Measurements from ENCODE around the gene HOXB6. TPM values are rescaled to one million over a fixed set of nuclear protein-coding genes. Genes with fewer than 3 reads are reported as not detected.

Gene HOXB6
- polyA plus RNA-seq, 2 of the 4 experiments (the other 2 are of a cell fraction): 10.2 to 14.7 TPM

GRCh38 chr17:48579760-48580554 lies 24.8 kb downstream of the HOXB6 start:
- ATAC-seq: no peak
- no peak overlapping the region for H3K4me3 ChIP-seq

GRCh38 chr17:48579471-48579759 lies 25.4 kb downstream of the HOXB6 start:
- no peak for DNase-seq (ENCODE audit: low read depth in 1 of 2, low spot score in 1 of 2)
- Histone ChIP-seq H3K4me2 (no peak overlapping the region), H3K9me3 (no peaks in the 10 kb centered on the region), H3K4me3 (no peak overlapping the region), H3K27ac (no peak overlapping the region), H3K4me1 (peaks cover 19% of the 10 kb centered on the region)
- ChIA-PET POLR2A (no interaction called here), CTCF (no interaction called here)
- no peak for FAIRE-seq
- TF ChIP-seq ZFP36 (IDR thresholded peaks at IDR 0.05; ENCODE audit: borderline replicate concordance, partially characterized antibody) (no peak), GATA3 (IDR thresholded peaks at IDR 0.05; ENCODE audit: borderline replicate concordance) (no peak), EHF (CRISPR knock-in tag; IDR thresholded peaks at IDR 0.05) (no peak), TFCP2L1 (CRISPR knock-in tag; IDR thresholded peaks at IDR 0.05) (no peak), PHF8 (IDR thresholded peaks at IDR 0.05; ENCODE audit: borderline replicate concordance, low read depth) (no peak), RCOR1 (IDR thresholded peaks at IDR 0.05; ENCODE audit: low read depth, low read length) (no peak), CBX8 (IDR thresholded peaks at IDR 0.05) (no peak), RFX5 (IDR thresholded peaks at IDR 0.05) (no peak), CHD2 (IDR thresholded peaks at IDR 0.05; ENCODE audit: low read length, partially characterized antibody) (no peak), CTCF (IDR thresholded peaks at IDR 0.05) (no peak), HOXA7 (CRISPR knock-in tag; IDR thresholded peaks at IDR 0.05) (no peak), MYC (IDR thresholded peaks at IDR 0.05; ENCODE audit: borderline replicate concordance, low read length) (no peak), CHD4 (IDR thresholded peaks at IDR 0.05; ENCODE audit: borderline replicate concordance) (no peak), HOXB5 (CRISPR knock-in tag; IDR thresholded peaks at IDR 0.05) (no peak), PBX3 (IDR thresholded peaks at IDR 0.05) (no peak), REST (IDR thresholded peaks at IDR 0.05) (no peak)
- no peak for ATAC-seq
- 81% methylated on average over 7 of the region's 7 CpGs for WGBS (ENCODE audit: missing lambda C conversion rate)

More at GRCh38 chr17:48579760-48580554, 24.8 kb downstream of the HOXB6 start:
- TF ChIP-seq CHD2 (IDR thresholded peaks at IDR 0.05; ENCODE audit: low read length, partially characterized antibody) (no peak), KDM1A (IDR thresholded peaks at IDR 0.05; ENCODE audit: low read depth) (no peak), FOXS1 (CRISPR knock-in tag; IDR thresholded peaks at IDR 0.05) (no peak), MAZ (IDR thresholded peaks at IDR 0.05; ENCODE audit: borderline replicate concordance, low read depth, low read length) (no peak), ZNF302 (CRISPR knock-in tag; IDR thresholded peaks at IDR 0.05) (no peak)
- H3K4me1 ChIP-seq: peaks cover 19% of the 10 kb centered on the region
- no peak overlapping the region for H3K4me2 ChIP-seq
- FAIRE-seq (no peak), DNase-seq (ENCODE audit: low read depth in 1 of 2, low spot score in 1 of 2) (no peak)
- H3K9me3 ChIP-seq: no peaks in the 10 kb centered on the region
- ChIA-PET POLR2A (no interaction called here), CTCF (no interaction called here)
- 85% methylated on average over 26 of the region's 26 CpGs for WGBS (ENCODE audit: missing lambda C conversion rate)
- H3K27ac ChIP-seq: no peak overlapping the region

All from A549 (cell line).